ENCODE data around the gene SEPTIN5.
A peak's percentile ranks its signal among the peaks of the same experiment; 100 is the strongest.

The SEPTIN5 gene

DNA sequence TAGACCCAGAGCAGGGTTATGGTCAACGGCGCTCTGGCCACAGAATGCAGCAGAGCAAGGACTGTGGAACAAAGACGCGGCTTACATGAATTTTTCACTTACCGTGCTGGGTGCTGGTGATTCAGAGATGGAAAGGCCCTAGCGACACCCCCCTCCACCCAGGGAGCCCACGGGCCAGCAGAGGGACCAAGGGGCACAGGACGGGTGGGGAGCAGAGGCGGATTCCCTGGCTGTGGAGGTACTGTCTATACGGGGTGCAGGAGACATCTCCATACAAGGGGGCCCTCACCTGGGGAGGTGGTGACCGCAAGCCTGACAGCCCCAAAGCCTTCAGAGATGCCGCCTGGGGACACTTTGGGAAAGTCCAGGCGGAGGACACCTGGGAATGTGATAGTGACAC is 1.1 kb upstream of the SEPTIN5 start:
- H3K36me3 ChIP-seq (ENCODE audit: control insufficient read depth, insufficient read depth, low read length) = no peaks in the 10 kb centered on the region
- H3K27me3 ChIP-seq (ENCODE audit: control insufficient read depth, insufficient read depth, low read length) = peaks cover 28% of the 10 kb centered on the region
- peaks cover 10% of the 10 kb centered on the region for H3K4me1 ChIP-seq (ENCODE audit: control insufficient read depth, insufficient read depth, low read length)
- H3K4me3 ChIP-seq (ENCODE audit: low read length) = no peak overlapping the region
- no peak overlapping the region for H3K9ac ChIP-seq (ENCODE audit: low read length)
- no peaks in the 10 kb centered on the region for H3K9me3 ChIP-seq (ENCODE audit: control insufficient read depth, low read length)

DNA sequence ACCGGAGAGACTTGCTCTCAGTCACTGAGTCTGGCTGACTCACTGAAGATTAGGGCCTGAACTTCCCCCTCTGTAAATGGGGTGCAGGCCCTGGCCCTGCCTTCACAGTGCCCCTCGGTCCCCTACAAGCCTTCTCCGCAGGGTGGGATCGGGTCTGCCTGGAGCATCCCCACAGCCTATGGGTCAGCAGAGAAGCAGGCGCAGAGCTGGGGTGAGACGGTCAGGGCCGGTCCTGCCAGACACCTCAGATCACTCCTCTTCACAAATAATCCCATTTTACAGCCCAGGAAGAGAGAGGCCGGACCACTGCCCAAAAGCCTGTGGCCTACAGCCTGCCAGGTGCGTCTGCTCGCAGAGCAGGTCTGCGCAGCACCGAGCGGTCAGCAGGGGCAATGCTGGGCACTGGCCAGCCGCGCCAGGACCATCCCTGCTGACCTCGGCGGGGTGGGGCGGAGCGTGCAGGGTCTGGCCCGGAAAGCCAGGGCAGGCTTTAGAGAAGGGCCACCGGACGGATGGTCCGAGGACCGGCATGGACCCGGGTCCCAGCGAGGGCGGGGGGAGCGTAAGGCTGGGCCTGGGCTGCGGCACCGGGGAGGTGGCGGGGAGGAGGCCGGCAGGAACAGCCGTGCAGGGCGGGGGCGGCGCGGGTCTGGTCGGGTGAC is 522 bp upstream of the SEPTIN5 start:
- no peak overlapping the region for H3K4me3 ChIP-seq (ENCODE audit: low read length)
- peak overlapping the region; percentile 28 for H3K9ac ChIP-seq (ENCODE audit: low read length)
- H3K4me1 ChIP-seq (ENCODE audit: control insufficient read depth, insufficient read depth, low read length) = peaks cover 13% of the 10 kb centered on the region
- peaks cover 33% of the 10 kb centered on the region for H3K27me3 ChIP-seq (ENCODE audit: control insufficient read depth, insufficient read depth, low read length)
- no peaks in the 10 kb centered on the region for H3K9me3 ChIP-seq (ENCODE audit: control insufficient read depth, low read length)
- no peaks in the 10 kb centered on the region for H3K36me3 ChIP-seq (ENCODE audit: control insufficient read depth, insufficient read depth, low read length)

DNA sequence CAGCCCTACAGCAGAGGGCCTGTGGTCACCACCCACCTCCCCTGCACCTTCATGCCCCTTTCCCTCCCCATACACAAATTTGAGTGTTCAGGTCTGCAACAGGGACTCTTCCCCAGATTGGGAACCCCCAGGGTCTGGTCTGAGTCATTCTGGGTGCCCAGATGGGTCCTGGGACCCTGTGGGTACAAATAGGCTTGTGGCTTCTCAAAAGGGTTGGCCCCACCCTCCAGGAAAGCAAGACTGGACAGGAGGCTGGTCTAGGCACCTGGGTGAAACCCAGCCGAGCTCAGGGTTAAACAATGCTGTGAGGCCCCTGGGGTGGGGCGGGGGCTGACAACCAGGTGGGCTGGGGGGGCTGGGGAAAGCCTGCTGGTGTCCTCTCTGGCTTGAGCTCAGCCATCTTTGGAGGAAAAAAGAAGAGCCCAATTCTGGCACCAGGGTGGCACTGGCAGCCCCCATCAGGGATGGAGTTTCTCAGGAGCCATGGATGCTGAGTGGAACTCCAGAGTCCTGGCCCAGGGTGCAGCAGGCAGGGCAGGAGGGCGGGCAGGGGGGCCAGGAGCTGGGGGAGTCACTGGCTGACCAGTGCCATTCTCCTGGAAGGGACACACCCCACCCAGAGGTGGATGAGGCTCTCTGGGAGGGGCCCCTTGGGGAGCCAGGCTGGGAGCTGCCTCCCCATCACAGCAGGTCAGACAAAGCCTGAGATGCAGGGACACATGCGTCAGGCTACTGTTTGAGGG is 1.1 kb downstream of the SEPTIN5 start:
- peaks cover 13% of the 10 kb centered on the region for H3K4me1 ChIP-seq (ENCODE audit: control insufficient read depth, insufficient read depth, low read length)
- no peaks in the 10 kb centered on the region for H3K9me3 ChIP-seq (ENCODE audit: control insufficient read depth, low read length)
- H3K4me3 ChIP-seq (ENCODE audit: low read length) = no peak overlapping the region
- no peak overlapping the region for H3K9ac ChIP-seq (ENCODE audit: low read length)
- no peaks in the 10 kb centered on the region for H3K36me3 ChIP-seq (ENCODE audit: control insufficient read depth, insufficient read depth, low read length)
- peaks cover 49% of the 10 kb centered on the region for H3K27me3 ChIP-seq (ENCODE audit: control insufficient read depth, insufficient read depth, low read length)

DNA sequence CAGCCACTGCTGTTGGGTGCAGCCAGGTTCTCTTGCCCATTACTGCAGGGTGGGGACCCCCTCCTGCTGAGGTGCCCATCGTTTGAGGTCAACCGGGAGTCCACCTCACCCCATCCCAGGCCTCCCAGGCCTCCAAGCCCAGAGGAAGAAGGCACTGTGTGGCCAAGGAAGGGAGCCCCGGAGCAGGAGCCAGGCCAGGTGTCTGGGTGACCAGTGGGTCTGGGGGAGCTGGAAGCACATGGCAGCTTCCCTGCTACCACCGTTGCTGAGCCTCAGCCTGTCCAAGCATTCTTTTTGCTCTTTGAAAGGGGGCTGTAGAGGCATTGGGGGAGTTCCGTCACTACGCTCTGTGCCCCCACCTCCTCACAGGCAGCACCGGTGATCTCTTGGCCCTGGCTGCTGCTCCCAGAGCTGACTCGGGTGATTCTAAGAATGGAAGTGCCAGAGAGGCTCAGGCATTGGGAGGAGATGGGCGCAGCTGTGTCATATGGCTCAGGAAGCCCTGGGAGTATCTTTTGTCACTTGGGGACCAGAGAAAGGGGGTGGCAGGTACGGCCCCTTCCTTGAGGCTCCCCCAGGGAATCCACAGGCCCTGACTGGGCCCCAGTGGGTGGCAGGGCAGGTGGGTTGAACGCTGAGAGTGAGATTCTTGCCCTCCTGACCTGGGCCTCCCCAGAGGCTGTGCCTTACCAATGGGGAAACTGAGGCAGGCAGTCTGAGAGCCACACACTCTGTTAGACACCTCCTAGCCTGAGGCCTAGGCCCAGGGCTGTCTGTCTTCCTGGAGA is 1.9 kb downstream of the SEPTIN5 start:
- H3K36me3 ChIP-seq (ENCODE audit: control insufficient read depth, insufficient read depth, low read length) = no peaks in the 10 kb centered on the region
- no peaks in the 10 kb centered on the region for H3K9me3 ChIP-seq (ENCODE audit: control insufficient read depth, low read length)
- peaks cover 58% of the 10 kb centered on the region for H3K27me3 ChIP-seq (ENCODE audit: control insufficient read depth, insufficient read depth, low read length)
- H3K9ac ChIP-seq (ENCODE audit: low read length) = no peak overlapping the region
- no peak overlapping the region for H3K4me3 ChIP-seq (ENCODE audit: low read length)
- H3K4me1 ChIP-seq (ENCODE audit: control insufficient read depth, insufficient read depth, low read length) = peaks cover 13% of the 10 kb centered on the region

DNA sequence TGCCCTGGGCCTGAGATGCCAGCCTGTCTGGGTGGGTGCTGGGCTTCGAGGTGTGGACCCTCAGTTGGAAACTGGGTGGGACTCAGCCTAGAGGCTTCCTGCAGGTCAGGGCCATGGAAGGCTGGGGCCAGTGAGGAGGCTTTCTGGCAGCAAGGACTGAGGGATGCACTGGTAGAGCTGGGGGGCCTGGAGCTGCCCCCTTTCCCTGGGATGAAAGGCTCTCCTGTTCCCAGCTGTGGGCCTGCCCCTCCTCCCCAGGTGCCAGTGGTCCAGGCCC is 2.5 kb downstream of the SEPTIN5 start:
- H3K36me3 ChIP-seq (ENCODE audit: control insufficient read depth, insufficient read depth, low read length) = no peaks in the 10 kb centered on the region
- peaks cover 63% of the 10 kb centered on the region for H3K27me3 ChIP-seq (ENCODE audit: control insufficient read depth, insufficient read depth, low read length)
- no peaks in the 10 kb centered on the region for H3K9me3 ChIP-seq (ENCODE audit: control insufficient read depth, low read length)
- H3K4me3 ChIP-seq (ENCODE audit: low read length) = no peak overlapping the region
- H3K4me1 ChIP-seq (ENCODE audit: control insufficient read depth, insufficient read depth, low read length) = peaks cover 13% of the 10 kb centered on the region
- H3K9ac ChIP-seq (ENCODE audit: low read length) = no peak overlapping the region

DNA sequence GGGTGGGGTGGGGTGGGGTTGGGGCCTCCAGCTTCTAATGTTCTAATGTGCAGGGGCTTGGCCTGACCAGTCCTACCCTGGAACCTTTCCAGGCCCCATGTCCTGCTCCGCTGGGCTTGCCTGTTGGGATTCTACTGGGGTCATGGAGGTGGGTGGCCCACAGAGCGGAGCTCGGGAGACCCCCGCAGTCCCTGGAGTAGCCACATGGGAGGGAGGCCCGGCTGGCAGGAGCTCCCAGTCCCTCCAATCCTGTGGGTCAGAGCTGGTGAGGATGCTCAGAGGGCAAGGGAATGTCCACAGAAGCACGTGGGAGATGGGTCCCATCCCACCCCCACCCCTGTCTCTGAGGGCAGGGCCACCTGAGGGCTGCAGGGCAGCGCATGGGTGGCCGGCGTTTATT is 2.9 kb downstream of the SEPTIN5 start:
- H3K9me3 ChIP-seq (ENCODE audit: control insufficient read depth, low read length) = no peaks in the 10 kb centered on the region
- H3K4me3 ChIP-seq (ENCODE audit: low read length) = no peak overlapping the region
- H3K4me1 ChIP-seq (ENCODE audit: control insufficient read depth, insufficient read depth, low read length) = peaks cover 13% of the 10 kb centered on the region
- no peak overlapping the region for H3K9ac ChIP-seq (ENCODE audit: low read length)
- H3K36me3 ChIP-seq (ENCODE audit: control insufficient read depth, insufficient read depth, low read length) = no peaks in the 10 kb centered on the region
- peaks cover 67% of the 10 kb centered on the region for H3K27me3 ChIP-seq (ENCODE audit: control insufficient read depth, insufficient read depth, low read length)

DNA sequence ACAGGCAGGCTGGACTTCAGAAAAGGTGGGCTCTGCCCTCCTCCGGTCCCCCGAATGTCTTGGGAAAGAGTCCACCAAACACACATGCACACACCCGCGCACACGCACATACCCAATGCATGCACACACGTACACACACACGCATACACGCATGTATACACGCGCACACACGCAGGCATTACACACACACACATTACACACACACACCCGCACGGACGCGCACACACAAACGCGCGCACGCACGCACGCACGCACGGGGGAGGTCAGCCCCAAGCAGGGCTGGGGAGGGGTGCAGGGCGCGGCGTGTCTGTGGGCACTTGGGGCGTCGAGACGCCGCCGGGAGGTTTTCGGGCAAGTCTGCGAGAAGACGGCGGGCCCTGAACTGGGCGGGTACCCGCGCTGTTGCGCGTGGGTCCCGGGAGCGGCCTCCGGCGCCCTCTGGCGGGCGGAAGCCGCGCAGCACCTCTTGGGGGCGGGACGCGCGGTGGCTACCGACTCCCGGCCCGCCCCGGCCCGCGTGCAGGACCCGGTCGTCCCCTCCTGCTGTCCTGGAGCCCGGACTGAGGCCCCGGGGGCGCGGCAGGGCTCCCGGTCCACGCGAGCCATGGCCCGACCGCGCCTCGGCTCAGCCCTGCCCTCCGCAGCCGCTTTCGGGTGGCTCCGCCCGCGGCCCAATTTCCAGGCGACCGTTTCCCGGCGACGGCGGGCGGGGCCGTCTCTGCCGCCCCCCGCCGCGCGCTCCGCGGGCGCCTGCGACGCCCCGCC is 3.6 kb downstream of the SEPTIN5 start:
- Histone ChIP-seq H3K9me3 (ENCODE audit: control insufficient read depth, low read length) (no peaks in the 10 kb centered on the region), H3K36me3 (ENCODE audit: control insufficient read depth, insufficient read depth, low read length) (no peaks in the 10 kb centered on the region), H3K4me1 (ENCODE audit: control insufficient read depth, insufficient read depth, low read length) (peaks cover 19% of the 10 kb centered on the region), H3K4me3 (ENCODE audit: low read length) (peak overlapping the region; percentile 2), H3K9ac (ENCODE audit: low read length) (peak overlapping the region; percentile 39), H3K27me3 (ENCODE audit: control insufficient read depth, insufficient read depth, low read length) (peaks cover 74% of the 10 kb centered on the region)

DNA sequence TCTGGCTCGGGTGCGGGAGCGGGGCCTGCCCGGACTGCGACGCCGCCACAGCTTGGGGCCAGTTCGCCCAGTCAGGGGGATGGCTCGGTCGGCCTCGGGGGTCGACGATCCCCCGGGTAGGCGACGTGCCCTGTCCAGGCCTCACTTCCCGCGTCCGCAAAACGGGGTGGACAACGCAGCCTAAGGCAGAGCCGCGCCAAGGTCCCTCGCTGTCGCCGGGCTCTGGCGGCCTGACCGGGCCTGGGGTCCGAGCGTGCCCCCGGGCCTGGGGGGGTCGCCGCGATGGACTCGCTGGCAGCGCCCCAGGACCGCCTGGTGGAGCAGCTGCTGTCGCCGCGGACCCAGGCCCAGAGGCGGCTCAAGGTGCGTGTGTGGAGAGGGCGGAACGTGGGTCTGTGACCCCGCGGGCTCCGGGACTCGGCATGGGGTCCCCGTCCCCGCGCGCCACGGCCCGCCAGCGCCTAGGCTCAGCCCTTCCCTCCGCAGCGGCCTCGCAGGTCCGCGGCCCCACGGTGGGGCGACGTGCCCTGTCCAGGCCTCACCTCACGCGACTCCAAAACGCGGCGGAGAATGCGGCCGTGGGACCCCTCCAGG is 4.2 kb downstream of the SEPTIN5 start:
- peaks cover 25% of the 10 kb centered on the region for H3K4me1 ChIP-seq (ENCODE audit: control insufficient read depth, insufficient read depth, low read length)
- H3K4me3 ChIP-seq (ENCODE audit: low read length) = peak overlapping the region; percentile 2
- H3K9me3 ChIP-seq (ENCODE audit: control insufficient read depth, low read length) = no peaks in the 10 kb centered on the region
- H3K36me3 ChIP-seq (ENCODE audit: control insufficient read depth, insufficient read depth, low read length) = no peaks in the 10 kb centered on the region
- H3K9ac ChIP-seq (ENCODE audit: low read length) = peak overlapping the region; percentile 39
- H3K27me3 ChIP-seq (ENCODE audit: control insufficient read depth, insufficient read depth, low read length) = peaks cover 74% of the 10 kb centered on the region

DNA sequence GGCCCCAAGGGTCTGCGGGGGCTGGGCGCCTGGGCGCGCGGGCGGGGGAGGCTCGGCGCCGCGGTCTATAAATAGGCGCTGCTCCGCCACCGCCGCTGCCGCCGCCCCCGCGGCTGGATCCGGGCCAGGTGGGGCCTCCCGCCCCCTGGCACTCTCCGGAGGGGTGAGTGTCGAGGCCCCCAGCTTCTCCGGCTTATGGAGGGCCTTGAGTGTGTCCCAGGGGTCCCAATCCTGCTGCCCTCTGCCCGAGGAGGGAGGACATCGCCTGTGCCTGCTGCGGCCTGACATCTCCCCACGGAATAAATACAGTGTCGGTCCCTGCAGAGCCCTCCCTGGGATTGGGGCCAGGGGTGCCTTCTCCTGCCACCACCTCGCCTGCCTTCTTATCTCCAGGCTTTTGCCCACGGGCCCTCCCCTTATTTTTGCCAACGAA is 4.8 kb downstream of the SEPTIN5 start:
- Histone ChIP-seq H3K36me3 (ENCODE audit: control insufficient read depth, insufficient read depth, low read length) (no peaks in the 10 kb centered on the region), H3K27me3 (ENCODE audit: control insufficient read depth, insufficient read depth, low read length) (peaks cover 74% of the 10 kb centered on the region), H3K9ac (ENCODE audit: low read length) (no peak overlapping the region), H3K9me3 (ENCODE audit: control insufficient read depth, low read length) (no peaks in the 10 kb centered on the region), H3K4me3 (ENCODE audit: low read length) (no peak overlapping the region), H3K4me1 (ENCODE audit: control insufficient read depth, insufficient read depth, low read length) (peaks cover 24% of the 10 kb centered on the region)

DNA sequence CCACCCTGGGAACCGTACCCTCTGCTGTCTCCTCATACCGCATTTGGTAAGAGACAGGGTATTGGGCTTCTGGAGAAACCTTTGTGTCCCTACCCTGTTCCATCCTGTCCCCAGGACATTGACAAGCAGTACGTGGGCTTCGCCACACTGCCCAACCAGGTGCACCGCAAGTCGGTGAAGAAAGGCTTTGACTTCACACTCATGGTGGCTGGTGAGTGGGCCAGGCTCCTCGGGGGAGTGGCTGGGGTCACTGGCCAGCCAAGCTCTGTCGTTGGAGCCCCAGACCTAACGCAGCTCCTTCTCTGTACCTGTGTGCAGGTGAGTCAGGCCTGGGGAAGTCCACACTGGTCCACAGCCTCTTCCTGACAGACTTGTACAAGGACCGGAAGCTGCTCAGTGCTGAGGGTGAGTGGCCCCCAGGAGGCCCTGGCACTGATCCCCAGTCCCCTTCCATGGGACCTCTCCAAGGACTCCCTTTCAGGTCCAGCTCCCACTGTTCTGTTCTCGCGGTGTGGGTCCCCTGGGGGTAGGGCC is 5.3 kb downstream of the SEPTIN5 start:
- Histone ChIP-seq H3K9me3 (ENCODE audit: control insufficient read depth, low read length) (no peaks in the 10 kb centered on the region), H3K4me1 (ENCODE audit: control insufficient read depth, insufficient read depth, low read length) (peaks cover 24% of the 10 kb centered on the region), H3K4me3 (ENCODE audit: low read length) (no peak overlapping the region), H3K27me3 (ENCODE audit: control insufficient read depth, insufficient read depth, low read length) (peaks cover 79% of the 10 kb centered on the region), H3K36me3 (ENCODE audit: control insufficient read depth, insufficient read depth, low read length) (no peaks in the 10 kb centered on the region), H3K9ac (ENCODE audit: low read length) (no peak overlapping the region)

DNA sequence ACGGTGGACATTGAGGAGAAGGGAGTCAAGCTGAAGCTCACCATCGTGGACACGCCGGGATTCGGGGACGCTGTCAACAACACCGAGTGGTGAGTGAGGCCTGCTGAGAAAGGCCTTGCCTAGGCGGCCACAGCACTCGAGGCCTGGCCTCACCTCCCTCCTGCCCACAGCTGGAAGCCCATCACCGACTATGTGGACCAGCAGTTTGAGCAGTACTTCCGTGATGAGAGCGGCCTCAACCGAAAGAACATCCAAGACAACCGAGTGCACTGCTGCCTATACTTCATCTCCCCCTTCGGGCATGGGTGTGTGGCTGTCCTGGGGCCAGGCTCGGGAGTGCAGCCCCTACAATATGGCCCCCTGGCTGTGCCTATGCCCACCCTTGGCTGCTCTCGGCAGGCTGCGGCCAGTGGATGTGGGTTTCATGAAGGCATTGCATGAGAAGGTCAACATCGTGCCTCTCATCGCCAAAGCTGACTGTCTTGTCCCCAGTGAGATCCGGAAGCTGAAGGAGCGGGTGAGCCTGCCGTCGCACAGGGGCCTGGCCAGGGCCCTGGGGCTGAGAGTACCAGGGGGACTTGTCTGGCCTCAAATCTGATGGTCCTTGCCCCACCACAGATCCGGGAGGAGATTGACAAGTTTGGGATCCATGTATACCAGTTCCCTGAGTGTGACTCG is 6.0 kb downstream of the SEPTIN5 start:
- no peaks in the 10 kb centered on the region for H3K9me3 ChIP-seq (ENCODE audit: control insufficient read depth, low read length)
- H3K27me3 ChIP-seq (ENCODE audit: control insufficient read depth, insufficient read depth, low read length) = peaks cover 80% of the 10 kb centered on the region
- no peak overlapping the region for H3K4me3 ChIP-seq (ENCODE audit: low read length)
- peaks cover 18% of the 10 kb centered on the region for H3K4me1 ChIP-seq (ENCODE audit: control insufficient read depth, insufficient read depth, low read length)
- no peaks in the 10 kb centered on the region for H3K36me3 ChIP-seq (ENCODE audit: control insufficient read depth, insufficient read depth, low read length)
- no peak overlapping the region for H3K9ac ChIP-seq (ENCODE audit: low read length)

Data from mucosa of stomach (tissue), 1 donor.